Adrenal gland (tissue), 5 donors: ENCODE data around the gene ZNF595.
"Not testable (repeated sequence)": the region's sequence is repeated elsewhere in the genome, so short reads cannot be mapped to it uniquely, and the experiment has no call there.

ENCODE experiments used
- POLR2A ChIP-seq, 2 donors: fragments of 450-650 bp; IDR thresholded peaks; one replicate each; pipeline ENCODE4 v1.6.1; 2017; ENCODE audit warnings: antibody characterized with exemption in 2 of 2, mild to moderate bottlenecking in 2 of 2, moderate library complexity in 1 of 2
- TF ChIP-seq, protein P1 (sequence below), 6 experiments: fragments of 450-650 bp in 4 of 6; fragments of 200-600 bp in 2 of 6; sonication (generic) in 1 of 6; IDR thresholded peaks; 1 replicate in 5 of 6; 2 replicates in 1 of 6; pipeline versions ENCODE4 v1.5.1 to v1.8.0; 2016 to 2021; ENCODE audit warnings: antibody characterized with exemption in 6 of 6, mild to moderate bottlenecking in 2 of 6, moderate library complexity in 1 of 6
- donor health status: DM: no; HTN: no; CAD: no.

DNA sequence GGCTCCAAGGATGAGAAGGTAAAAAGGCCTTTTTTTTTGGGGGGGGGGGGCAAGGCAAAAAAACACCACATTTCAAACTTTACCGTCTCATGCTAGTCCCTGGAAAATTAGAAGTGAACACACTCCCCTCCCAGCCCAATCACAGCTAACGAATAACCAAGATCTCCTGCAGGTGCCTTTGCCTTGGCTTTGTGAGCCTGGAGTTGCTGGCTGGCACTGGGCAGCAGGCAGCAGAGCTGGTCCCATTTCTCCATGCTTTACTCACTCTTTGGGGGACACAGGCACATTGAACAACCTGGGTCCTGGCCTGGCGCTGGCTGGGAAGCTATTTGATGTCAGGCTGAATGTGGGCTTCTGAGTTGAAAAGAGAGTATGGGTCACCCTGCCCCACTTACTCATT is 25.6 kb upstream of the ZNF595 start:
- not testable (repeated sequence) for TF ChIP-seq POLR2A (IDR thresholded peaks at IDR 0.05)
- TF ChIP-seq, protein P1, sequence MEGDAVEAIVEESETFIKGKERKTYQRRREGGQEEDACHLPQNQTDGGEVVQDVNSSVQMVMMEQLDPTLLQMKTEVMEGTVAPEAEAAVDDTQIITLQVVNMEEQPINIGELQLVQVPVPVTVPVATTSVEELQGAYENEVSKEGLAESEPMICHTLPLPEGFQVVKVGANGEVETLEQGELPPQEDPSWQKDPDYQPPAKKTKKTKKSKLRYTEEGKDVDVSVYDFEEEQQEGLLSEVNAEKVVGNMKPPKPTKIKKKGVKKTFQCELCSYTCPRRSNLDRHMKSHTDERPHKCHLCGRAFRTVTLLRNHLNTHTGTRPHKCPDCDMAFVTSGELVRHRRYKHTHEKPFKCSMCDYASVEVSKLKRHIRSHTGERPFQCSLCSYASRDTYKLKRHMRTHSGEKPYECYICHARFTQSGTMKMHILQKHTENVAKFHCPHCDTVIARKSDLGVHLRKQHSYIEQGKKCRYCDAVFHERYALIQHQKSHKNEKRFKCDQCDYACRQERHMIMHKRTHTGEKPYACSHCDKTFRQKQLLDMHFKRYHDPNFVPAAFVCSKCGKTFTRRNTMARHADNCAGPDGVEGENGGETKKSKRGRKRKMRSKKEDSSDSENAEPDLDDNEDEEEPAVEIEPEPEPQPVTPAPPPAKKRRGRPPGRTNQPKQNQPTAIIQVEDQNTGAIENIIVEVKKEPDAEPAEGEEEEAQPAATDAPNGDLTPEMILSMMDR (IDR thresholded peaks at IDR 0.05) = not testable (repeated sequence)
